CD4-positive, alpha-beta memory T cell (primary cell): ENCODE data around the gene AMIGO3. TPM values are rescaled to one million over a fixed set of nuclear protein-coding genes. Genes with fewer than 3 reads are reported as not detected.

Experiments used
- CTCF ChIA-PET: fragments of 350-600 bp; sonication (Branson Sonifier 250); formaldehyde crosslinking; loops from one replicate; lab custom pipeline; 2021; ENCODE audit warnings: inconsistent platforms; ENCODE audit not compliant: partially characterized antibody; lab: Charles Lee
- POLR2A ChIA-PET: fragments of 350-600 bp; sonication (Branson Sonifier 250); formaldehyde crosslinking; loops from one replicate; lab custom pipeline; 2021; ENCODE audit not compliant: partially characterized antibody; lab: Charles Lee
- DNase-seq, 5 donors: peaks; one replicate each; pipeline versions ENCODE4 v3.0.0 to v3.0.0-alpha.2; 2020 to 2022; ENCODE audit warnings: mixed read lengths in 1 of 5
- H3K27ac ChIP-seq: one replicate; pipeline ENCODE4 v1.7.0; 2013; ENCODE audit warnings: low read depth, low read length
- H3K27me3 ChIP-seq: 2 replicates; pipeline ENCODE4 v1.7.0; 2013; ENCODE audit warnings: mild to moderate bottlenecking, low read length, moderate library complexity; ENCODE audit not compliant: insufficient read depth
- H3K36me3 ChIP-seq: 2 replicates; pipeline ENCODE4 v1.7.0; 2013; ENCODE audit warnings: mild to moderate bottlenecking, low read length, moderate library complexity; ENCODE audit not compliant: insufficient read depth
- H3K4me1 ChIP-seq: 2 replicates; pipeline ENCODE4 v1.7.0; 2013; ENCODE audit warnings: mild to moderate bottlenecking, low read length, moderate library complexity; ENCODE audit not compliant: insufficient read depth
- H3K4me3 ChIP-seq, 2 donors: one replicate each; pipeline ENCODE4 v1.7.0; 2013; ENCODE audit warnings: low read length in 2 of 2, mild to moderate bottlenecking in 1 of 2
- H3K9me3 ChIP-seq, 2 donors: one replicate each; pipeline ENCODE4 v1.7.0; 2013; ENCODE audit warnings: low read length in 2 of 2, control low read depth in 1 of 2; ENCODE audit not compliant: control insufficient read depth in 1 of 2
- H3K27ac Mint-ChIP-seq, 7 donors: one replicate each; pipeline ENCODE4 v1.8.0; 2020 to 2021; ENCODE audit warnings: mixed read lengths in 7 of 7, mild to moderate bottlenecking in 6 of 7, inconsistent platforms in 3 of 7, moderate library complexity in 3 of 7
- H3K27me3 Mint-ChIP-seq, 2 donors: one replicate each; pipeline ENCODE4 v1.8.0; 2020 to 2021; ENCODE audit warnings: mixed read lengths in 2 of 2
- H3K36me3 Mint-ChIP-seq, 2 donors: one replicate each; pipeline ENCODE4 v1.8.0; 2020 to 2021; ENCODE audit warnings: mixed read lengths in 2 of 2, inconsistent platforms in 1 of 2, mild to moderate bottlenecking in 1 of 2
- H3K4me1 Mint-ChIP-seq, 4 donors: one replicate each; pipeline ENCODE4 v1.8.0; 2020 to 2021; ENCODE audit warnings: mixed read lengths in 4 of 4, mild to moderate bottlenecking in 1 of 4
- H3K4me3 Mint-ChIP-seq, 8 donors: one replicate each; pipeline ENCODE4 v1.8.0; 2020 to 2021; ENCODE audit warnings: mixed read lengths in 8 of 8, mild to moderate bottlenecking in 7 of 8, moderate library complexity in 6 of 8, inconsistent platforms in 3 of 8
- H3K9me3 Mint-ChIP-seq, 8 donors: one replicate each; pipeline ENCODE4 v1.8.0; 2020 to 2021; ENCODE audit warnings: mixed read lengths in 8 of 8, mild to moderate bottlenecking in 5 of 8, inconsistent platforms in 3 of 8, moderate library complexity in 1 of 8
- intact Hi-C: fragments of 100-400 bp; cut with micrococcal nuclease; formaldehyde crosslinking; loops from one replicate; pipeline ENCODE4 v1.15.1; 2023
- polyA plus RNA-seq, 2 donors: library from polyadenylated mRNA; unstranded; fragments of 300-500 nt; fragmentation: Illumina TruSeq; gene quantifications; one replicate each; pipeline ENCODE4 v1.2.3, GENCODE V29; 2021
- total RNA-seq, 2 experiments: library from RNA; stranded (reverse); gene quantifications; one replicate each; pipeline ENCODE4 v1.2.3, GENCODE V29; 2021

Gene AMIGO3
- total and polyA plus RNA-seq, 4 experiments from 2014 or later, result not detected

DNA sequence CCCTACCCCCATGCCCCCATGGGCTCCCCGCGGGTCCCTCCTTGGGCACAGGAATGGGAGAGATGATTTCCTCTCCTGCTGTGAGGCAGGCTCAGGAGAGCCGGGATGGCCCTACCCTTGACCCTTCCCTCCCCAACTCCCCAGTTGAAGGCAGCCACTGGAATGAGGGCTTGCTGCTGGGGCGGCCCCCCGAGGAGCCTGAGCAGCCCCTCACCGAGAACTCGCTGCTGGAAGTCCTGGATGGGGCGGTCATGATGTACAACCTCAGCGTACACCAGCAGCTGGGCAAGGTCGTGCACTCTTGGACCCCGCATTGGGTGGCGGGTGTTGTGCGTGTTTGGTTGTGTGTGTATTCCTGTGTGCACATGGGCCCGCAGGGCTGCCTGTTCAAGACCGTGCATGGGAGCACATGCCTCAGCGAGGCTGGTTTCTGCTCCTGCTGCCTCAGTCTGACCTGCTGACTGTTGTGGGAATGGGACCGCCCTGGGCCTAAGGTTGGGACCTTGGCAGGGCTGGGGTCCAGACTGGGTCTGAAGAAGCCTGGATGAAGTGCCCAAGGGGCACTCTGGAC is 14.0 kb downstream of the AMIGO3 start:
- Histone ChIP-seq H3K4me1 (no peaks in the 10 kb centered on the region), H3K27me3 (no peaks in the 10 kb centered on the region), H3K27ac (no peak overlapping the region), H3K36me3 (peaks cover 12% of the 10 kb centered on the region), H3K9me3 (no peaks in the 10 kb centered on the region), H3K4me3 (no peak overlapping the region)
- Mint-ChIP-seq H3K27ac (no peak overlapping the region), H3K27me3 (no peaks in the 10 kb centered on the region), H3K9me3 (no peaks in the 10 kb centered on the region), H3K4me3 (no peak overlapping the region), H3K4me1 (peaks cover 0 to 9% (median 5%) of the 10 kb centered on the region in 4 donors), H3K36me3 (peaks cover 3 to 25% of the 10 kb centered on the region in 2 donors)
- peak in 1 of 5 donors; percentile 3 for DNase-seq
- intact Hi-C loops, result no loop called here
- ChIA-PET CTCF (interaction anchor here (3.7 kb wide), 1 partner anchor 13 kb away, joined by 9 read pairs; the partner anchor contains the start of gene AMIGO3), POLR2A (interaction anchor here (1.3 kb wide), 1 partner anchor 12 kb away, joined by 3 read pairs; no protein-coding TSS in a partner anchor)

DNA sequence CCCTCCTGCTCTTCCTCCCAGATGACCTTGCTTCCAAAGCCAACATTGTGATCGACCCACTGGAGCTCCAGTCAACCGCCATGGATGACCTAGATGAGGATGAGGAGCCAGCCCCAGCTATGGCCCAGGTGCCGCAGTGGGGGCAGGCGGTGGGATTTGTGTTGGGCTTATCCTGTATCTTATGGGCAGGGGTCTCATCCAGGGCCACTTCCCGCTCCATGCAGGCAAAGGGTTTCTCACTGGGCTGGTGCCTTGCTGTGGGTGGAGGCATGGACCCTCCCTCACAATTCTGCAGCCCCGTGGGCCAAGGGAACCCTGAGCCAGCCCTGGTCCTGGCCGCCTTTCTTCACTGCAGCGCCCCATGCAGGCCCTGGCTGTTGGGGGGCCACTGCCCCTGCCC is 14.9 kb downstream of the AMIGO3 start:
- no peak overlapping the region for H3K27ac ChIP-seq
- intact Hi-C loops, result no loop called here
- peak overlapping the region in 1 of 7 donors; percentile 24 for H3K27ac Mint-ChIP-seq
- peaks cover 3 to 29% of the 10 kb centered on the region in 2 donors for H3K36me3 Mint-ChIP-seq
- H3K27me3 ChIP-seq, result no peaks in the 10 kb centered on the region
- POLR2A ChIA-PET, result no interaction called here
- H3K4me1 Mint-ChIP-seq, result peaks cover 0 to 9% (median 5%) of the 10 kb centered on the region in 4 donors
- CTCF ChIA-PET, result interaction anchor here (3.7 to 4.3 kb wide), 2 partner anchors 14 to 135 kb away, joined by 9 to 23 read pairs; partner anchors contain the start of gene AMIGO3
- H3K9me3 ChIP-seq, result no peaks in the 10 kb centered on the region
- H3K27me3 Mint-ChIP-seq, result no peaks in the 10 kb centered on the region
- no peaks in the 10 kb centered on the region for H3K9me3 Mint-ChIP-seq
- no peak overlapping the region for H3K4me3 Mint-ChIP-seq
- H3K4me3 ChIP-seq, result no peak overlapping the region
- peak in 1 of 5 donors; percentile 16 for DNase-seq
- H3K36me3 ChIP-seq, result peaks cover 12% of the 10 kb centered on the region
- no peaks in the 10 kb centered on the region for H3K4me1 ChIP-seq

DNA sequence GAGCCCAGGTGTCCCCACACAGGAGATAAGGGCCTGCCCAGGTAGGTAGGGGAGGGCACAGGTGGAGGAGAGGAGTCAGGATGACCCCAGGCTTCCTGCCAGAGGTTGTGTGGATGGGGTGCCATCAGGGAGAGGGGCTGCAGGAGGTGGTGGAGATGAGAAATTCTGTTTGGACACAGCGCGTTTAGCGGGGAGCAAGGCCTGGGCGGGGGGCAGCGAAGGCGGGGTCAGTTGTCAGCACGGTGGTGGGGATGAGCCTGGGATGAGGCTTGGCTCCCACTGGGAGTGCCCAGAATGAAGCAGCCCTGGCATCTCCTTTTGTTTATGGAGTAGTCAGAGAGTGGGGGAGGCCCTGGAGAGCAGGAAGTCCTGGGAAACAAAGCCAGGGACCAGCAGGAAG is 15.5 kb downstream of the AMIGO3 start:
- CTCF ChIA-PET, result interaction anchor here (1.1 to 4.3 kb wide), 4 partner anchors 15 to 164 kb away, joined by 4 to 23 read pairs (median 8); partner anchors contain the start of gene AMIGO3
- POLR2A ChIA-PET, result no interaction called here

DNA sequence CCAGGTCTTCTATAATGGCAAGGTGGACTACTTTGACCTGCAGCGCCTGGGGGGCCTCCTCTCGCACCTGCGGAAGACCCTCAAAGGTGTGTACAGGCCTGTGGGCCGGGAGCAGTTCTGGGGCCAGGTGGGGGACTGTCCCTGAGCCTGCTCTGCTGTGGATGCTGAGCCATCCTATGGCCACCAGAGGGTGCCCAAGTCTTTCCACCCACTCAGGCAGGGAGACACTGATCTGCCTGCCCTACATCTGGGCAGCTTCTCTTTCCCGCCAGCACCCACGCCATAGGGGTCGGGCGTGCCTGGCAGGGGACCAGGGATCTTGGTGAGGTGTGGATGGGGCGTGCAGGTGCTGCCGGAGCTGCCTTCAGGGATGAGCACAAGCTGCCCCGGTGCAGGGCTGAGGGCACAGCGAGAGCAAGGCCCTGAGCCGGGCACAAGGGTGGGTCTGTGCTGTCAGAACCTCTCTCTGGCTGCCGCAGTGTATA is 16.0 kb downstream of the AMIGO3 start:
- peak overlapping the region in 4 of 7 donors; percentile 41 to 75 (median 66) for H3K27ac Mint-ChIP-seq
- Histone ChIP-seq H3K4me3 (no peak overlapping the region), H3K4me1 (no peaks in the 10 kb centered on the region), H3K9me3 (no peaks in the 10 kb centered on the region), H3K27me3 (no peaks in the 10 kb centered on the region), H3K27ac (no peak overlapping the region), H3K36me3 (peaks cover 12% of the 10 kb centered on the region)
- peaks cover 3 to 28% of the 10 kb centered on the region in 2 donors for H3K36me3 Mint-ChIP-seq
- intact Hi-C loops, result no loop called here
- no peaks in the 10 kb centered on the region for H3K9me3 Mint-ChIP-seq
- DNase-seq, result peak; percentile 66 to 72 (median 68)
- no peaks in the 10 kb centered on the region for H3K27me3 Mint-ChIP-seq
- no peak overlapping the region for H3K4me3 Mint-ChIP-seq
- ChIA-PET CTCF (interaction anchor here (1.1 to 4.3 kb wide), 4 partner anchors 15 to 164 kb away, joined by 4 to 23 read pairs (median 8); partner anchors contain the start of gene AMIGO3), POLR2A (no interaction called here)
- peaks cover 0 to 9% (median 5%) of the 10 kb centered on the region in 4 donors for H3K4me1 Mint-ChIP-seq

More for the DNA sequence above, 15.5 kb downstream of the AMIGO3 start:
- Mint-ChIP-seq H3K36me3 (peaks cover 3 to 29% of the 10 kb centered on the region in 2 donors), H3K27me3 (no peaks in the 10 kb centered on the region), H3K27ac (peak overlapping the region in 4 of 7 donors; percentile 30 to 75 (median 49)), H3K4me3 (no peak overlapping the region), H3K9me3 (no peaks in the 10 kb centered on the region), H3K4me1 (peaks cover 0 to 9% (median 5%) of the 10 kb centered on the region in 4 donors)
- H3K9me3 ChIP-seq, result no peaks in the 10 kb centered on the region
- H3K4me3 ChIP-seq, result no peak overlapping the region
- DNase-seq, result peak in 1 of 5 donors; percentile 21
- no peaks in the 10 kb centered on the region for H3K4me1 ChIP-seq
- no peak overlapping the region for H3K27ac ChIP-seq
- H3K36me3 ChIP-seq, result peaks cover 12% of the 10 kb centered on the region
- intact Hi-C loops, result no loop called here
- H3K27me3 ChIP-seq, result no peaks in the 10 kb centered on the region

DNA sequence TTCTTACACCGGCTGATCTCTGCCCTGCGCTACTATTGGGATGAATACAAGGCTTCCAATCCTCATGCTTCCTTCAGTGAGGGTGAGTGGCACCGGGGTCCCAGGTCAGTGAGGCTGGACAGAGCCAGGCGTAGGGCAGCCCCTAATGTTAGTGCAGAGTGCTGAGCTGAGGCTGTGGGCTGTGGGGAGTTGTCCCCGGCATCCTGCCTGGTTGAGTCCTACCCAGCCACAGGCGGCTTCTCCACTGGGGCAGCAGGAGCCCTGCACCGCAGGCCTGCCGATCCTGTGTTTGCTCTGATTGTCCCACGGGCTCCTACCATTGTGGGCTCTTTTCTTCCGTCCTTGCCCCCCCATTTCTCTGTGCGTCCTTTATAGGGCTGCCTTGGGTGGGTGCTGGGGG is 16.8 kb downstream of the AMIGO3 start:
- POLR2A ChIA-PET, result no interaction called here
- no peak overlapping the region for H3K4me3 Mint-ChIP-seq
- H3K27me3 ChIP-seq, result no peaks in the 10 kb centered on the region
- no peaks in the 10 kb centered on the region for H3K27me3 Mint-ChIP-seq
- intact Hi-C loops, result no loop called here
- no peak overlapping the region for H3K27ac ChIP-seq
- no peaks in the 10 kb centered on the region for H3K4me1 ChIP-seq
- no peak for DNase-seq
- H3K36me3 Mint-ChIP-seq, result peaks cover 2 to 27% of the 10 kb centered on the region in 2 donors
- no peaks in the 10 kb centered on the region for H3K9me3 ChIP-seq
- peak overlapping the region in 1 of 7 donors; percentile 84 for H3K27ac Mint-ChIP-seq
- H3K4me3 ChIP-seq, result no peak overlapping the region
- H3K4me1 Mint-ChIP-seq, result peaks cover 0 to 9% (median 5%) of the 10 kb centered on the region in 4 donors
- CTCF ChIA-PET, result interaction anchor here (1.9 to 4.3 kb wide), 2 partner anchors 137 to 163 kb away, joined by 8 to 23 read pairs; no protein-coding TSS in a partner anchor
- peaks cover 12% of the 10 kb centered on the region for H3K36me3 ChIP-seq
- H3K9me3 Mint-ChIP-seq, result no peaks in the 10 kb centered on the region

DNA sequence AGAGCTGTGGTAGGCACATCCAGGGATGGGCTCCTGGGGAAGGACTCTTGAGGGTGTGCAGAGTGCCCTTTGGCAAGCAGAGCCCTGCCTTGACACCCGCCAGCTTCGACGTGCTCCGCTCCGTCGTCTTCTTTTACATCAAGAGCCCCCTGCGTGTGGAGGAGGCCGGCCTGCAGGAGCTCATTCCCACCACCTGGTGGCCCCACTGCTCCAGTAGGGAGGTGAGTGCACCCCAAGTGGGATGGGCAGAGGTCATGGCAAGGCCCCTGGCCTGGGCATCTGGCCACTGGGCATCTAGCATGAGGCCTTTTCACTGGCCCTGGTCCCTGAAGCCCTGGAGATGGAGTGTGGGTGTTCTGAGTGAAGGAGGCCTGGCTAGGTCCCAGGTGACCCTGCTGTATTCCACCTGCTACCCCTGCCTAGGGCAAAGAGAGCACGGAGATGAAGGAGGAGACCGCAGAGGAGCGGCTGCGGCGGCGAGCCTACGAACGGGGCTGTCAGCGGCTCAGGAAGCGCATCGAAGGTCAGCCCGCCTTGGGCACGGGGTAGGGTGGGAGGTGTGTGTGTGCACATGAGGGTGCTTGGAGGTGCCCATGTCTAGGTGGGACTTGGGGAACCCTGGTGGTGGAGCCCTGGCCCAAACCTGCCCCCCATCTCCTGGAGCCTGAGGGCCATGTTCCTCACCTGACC is 18.0 kb downstream of the AMIGO3 start:
- DNase-seq, result peak in 1 of 5 donors; percentile 17
- Mint-ChIP-seq H3K27me3 (no peaks in the 10 kb centered on the region), H3K27ac (no peak overlapping the region), H3K36me3 (peaks cover 0 to 28% of the 10 kb centered on the region in 2 donors), H3K9me3 (no peaks in the 10 kb centered on the region), H3K4me3 (no peak overlapping the region), H3K4me1 (peaks cover 0 to 9% (median 4%) of the 10 kb centered on the region in 4 donors)
- H3K27ac ChIP-seq, result no peak overlapping the region
- ChIA-PET POLR2A (no interaction called here), CTCF (interaction anchor here (0.8 to 4.3 kb wide), 3 partner anchors 71 to 525 kb away, joined by 3 to 23 read pairs (median 5); no protein-coding TSS in a partner anchor)
- H3K4me3 ChIP-seq, result no peak overlapping the region
- H3K36me3 ChIP-seq, result peaks cover 12% of the 10 kb centered on the region
- intact Hi-C loops, result no loop called here
- H3K9me3 ChIP-seq, result no peaks in the 10 kb centered on the region
- no peaks in the 10 kb centered on the region for H3K27me3 ChIP-seq
- no peaks in the 10 kb centered on the region for H3K4me1 ChIP-seq
